GM21717 (cell line): ENCODE results near the gene SAP30.

Source experiments
- ATAC-seq: cut with Tn5 transposase; IDR thresholded peaks from one replicate; pipeline ENCODE4 v1.9.1; 2021; ENCODE audit warnings: mild to moderate bottlenecking, moderate library complexity; ENCODE audit not compliant: unreplicated experiment

SAP30 gene

DNA sequence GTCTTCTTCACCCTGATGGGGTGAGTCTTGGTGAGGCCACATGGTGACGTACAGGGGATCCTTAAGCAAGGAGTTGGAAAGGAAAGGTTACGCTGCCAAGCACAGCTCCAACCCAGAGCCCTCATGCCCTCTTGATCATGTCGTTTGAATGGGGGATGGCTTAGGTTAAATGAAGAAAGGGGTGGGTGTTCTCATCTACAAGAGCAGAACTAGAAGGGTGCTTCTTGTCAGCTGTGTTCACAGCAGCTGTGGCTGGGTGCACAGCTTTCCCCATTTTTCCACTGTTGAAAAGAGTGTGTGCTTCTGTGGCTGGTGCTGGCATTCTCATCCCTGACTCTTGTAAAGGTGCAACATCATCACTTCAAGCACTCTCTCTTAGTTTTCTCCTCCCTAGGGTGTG is 43.7 kb downstream of the SAP30 start:
- no peak for ATAC-seq

DNA sequence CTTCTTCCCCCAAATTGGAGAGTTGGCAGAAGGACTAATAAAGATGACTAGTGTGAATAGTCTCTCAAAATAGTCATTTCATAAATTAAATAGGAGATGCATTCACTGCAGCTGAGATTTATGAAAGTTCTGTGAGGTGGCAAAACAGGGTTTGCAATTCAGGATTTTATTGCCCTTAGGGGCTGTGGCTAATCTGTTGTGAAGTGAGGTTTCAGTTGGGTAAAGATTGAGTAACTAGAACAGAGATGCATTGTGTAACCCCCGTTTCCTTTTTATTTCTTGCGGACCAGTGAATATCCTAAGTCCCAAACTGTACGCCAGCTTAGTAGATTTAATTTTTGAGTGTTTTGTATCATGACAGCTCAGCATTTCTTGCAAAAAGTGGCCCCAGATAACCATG is 44.3 kb downstream of the SAP30 start:
- no peak for ATAC-seq

DNA sequence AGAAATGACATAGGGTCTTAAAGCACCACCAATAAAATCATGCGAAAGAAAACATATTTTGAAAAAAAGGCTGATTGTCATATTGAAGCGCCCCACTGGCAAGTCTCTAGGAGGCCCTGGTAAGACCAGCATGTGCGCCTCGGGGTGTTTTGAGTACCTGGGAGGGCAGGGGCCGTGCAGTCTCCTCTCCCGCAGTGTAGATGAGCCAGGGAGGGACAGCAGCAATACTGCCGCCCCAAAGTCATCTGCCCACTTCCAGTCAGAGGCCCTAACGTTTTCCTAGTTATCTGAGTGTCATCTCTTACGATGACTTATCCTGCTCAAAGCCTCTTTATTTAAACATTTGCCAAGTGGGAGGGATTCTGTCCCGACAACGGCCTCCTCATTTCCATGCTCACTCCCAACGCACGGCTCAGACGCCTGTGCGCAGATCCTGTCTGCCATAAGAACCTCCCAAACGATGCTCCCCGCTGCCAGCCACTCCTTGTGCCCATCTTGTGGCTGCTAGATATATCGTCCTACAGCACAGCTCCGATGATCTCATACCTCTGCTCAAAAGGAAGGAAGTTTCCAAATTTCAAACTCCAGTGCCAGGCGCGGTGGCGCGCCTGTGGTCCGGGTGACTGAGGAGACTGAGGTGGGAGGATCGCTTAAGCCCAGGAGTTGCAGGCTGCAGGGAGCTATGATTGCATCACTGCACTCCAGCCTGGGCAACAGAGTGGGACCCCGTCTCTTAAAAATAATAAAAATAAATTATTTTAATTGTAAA is 45.3 kb downstream of the SAP30 start:
- ATAC-seq: no peak

GRCh38 chr4:173417833-173418232 is 47.1 kb downstream of the SAP30 start:
- no peak for ATAC-seq

- no peak for ATAC-seq
Measured at GRCh38 chr4:173418639-173419038, 47.9 kb downstream of the SAP30 start.

- ATAC-seq: peak; percentile 59
Measured at GRCh38 chr4:173420324-173420752, 49.6 kb downstream of the SAP30 start.

- ATAC-seq: no peak
Measured at GRCh38 chr4:173420801-173421200, 50.0 kb downstream of the SAP30 start.

GRCh38 chr4:173424899-173425805 is 54.4 kb downstream of the SAP30 start:
- ATAC-seq: no peak

DNA sequence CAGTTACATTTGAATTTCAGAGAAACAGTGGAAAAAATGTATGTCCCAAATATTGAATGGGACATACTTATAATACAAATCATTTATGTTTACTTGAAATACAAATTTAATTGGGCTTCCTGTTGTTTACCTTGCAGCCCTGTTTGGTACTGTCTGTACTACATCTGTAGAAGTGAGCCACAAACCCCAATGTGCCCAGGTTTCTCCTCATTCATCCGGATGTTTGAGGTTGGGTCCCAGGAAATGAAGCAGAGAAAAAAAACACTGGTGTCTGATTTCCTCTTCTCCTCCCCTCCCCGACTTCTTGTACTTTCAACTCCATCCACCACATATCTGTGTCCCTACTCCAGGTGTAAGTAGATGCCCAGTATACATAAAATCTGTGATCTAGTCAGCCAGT is 55.3 kb downstream of the SAP30 start:
- ATAC-seq: no peak
